ENCODE measurements around the gene APLNR. TPM values are rescaled to one million over a fixed set of nuclear protein-coding genes. Genes with fewer than 3 reads are reported as not detected.

The APLNR gene
- total RNA-seq, 1 donor: not detected

GRCh38 chr11:57191311-57192219 lies 45.5 kb downstream of the APLNR start:
- TF ChIP-seq CTCF (IDR thresholded peaks at IDR 0.05; ENCODE audit: insufficient read depth, low read length): no peak
- H3K4me3 ChIP-seq (ENCODE audit: low read depth, low read length): no peak overlapping the region
- no peak for DNase-seq (ENCODE audit: low read depth)

GRCh38 chr11:57190548-57190947 lies 46.5 kb downstream of the APLNR start:
- H3K4me3 ChIP-seq (ENCODE audit: low read depth, low read length): no peak overlapping the region
- no peak for DNase-seq (ENCODE audit: low read depth)
- no peak for TF ChIP-seq CTCF (IDR thresholded peaks at IDR 0.05; ENCODE audit: insufficient read depth, low read length)

Other genes starting within 250 kb of the APLNR start
- not detected in 2 replicates for gene OR5AK2, start 248.3 kb downstream of the APLNR start, total RNA-seq (ENCODE audit: low replicate concordance)
- gene LRRC55, start 55.3 kb downstream of the APLNR start, total RNA-seq (ENCODE audit: low replicate concordance): not detected in 2 replicates
- 70.0 and 108 TPM in 2 replicates for gene TNKS1BP1, start 87.7 kb upstream of the APLNR start, total RNA-seq (ENCODE audit: low replicate concordance)
- gene SSRP1, start 98.6 kb upstream of the APLNR start, total RNA-seq (ENCODE audit: low replicate concordance): 60.7 and 83.2 TPM in 2 replicates
- not detected in 2 replicates for gene P2RX3, start 101.1 kb upstream of the APLNR start, total RNA-seq (ENCODE audit: low replicate concordance)
- gene PRG3, start 143.9 kb upstream of the APLNR start, total RNA-seq (ENCODE audit: low replicate concordance): not detected in 2 replicates
- gene PRG2, start 153.4 kb upstream of the APLNR start, total RNA-seq (ENCODE audit: low replicate concordance): not detected in 2 replicates
- gene SLC43A3, start 189.9 kb upstream of the APLNR start, total RNA-seq (ENCODE audit: low replicate concordance): 44.3 and 74.3 TPM in 2 replicates
- 0.09 and 0.90 TPM in 2 replicates for gene RTN4RL2, start 223.3 kb upstream of the APLNR start, total RNA-seq (ENCODE audit: low replicate concordance)